Stomach (tissue), 9 donors: ENCODE data around the gene TMEM129. TPM values are rescaled to one million over a fixed set of nuclear protein-coding genes. Genes with fewer than 3 reads are reported as not detected.

Experiments
- DNase-seq, 2 donors: peaks; one replicate each; pipeline versions ENCODE4 v3.0.0 to v3.0.0-alpha.2; 2013 to 2019
- H3K27ac ChIP-seq, 5 donors: fragments of 200-600 bp in 4 of 5; sonication (generic) in 4 of 5; one replicate each; pipeline ENCODE4 v1.5.1; 2013 to 2019; ENCODE audit warnings: mild to moderate bottlenecking in 1 of 5, moderate library complexity in 1 of 5
- H3K27me3 ChIP-seq, 3 donors: fragments of 200-600 bp; sonication (generic); one replicate each; pipeline ENCODE4 v1.5.1; 2017 to 2019; ENCODE audit warnings: mixed run types in 1 of 3
- H3K36me3 ChIP-seq, 4 donors: fragments of 200-600 bp; sonication (generic); 1 replicate in 3 of 4; 2 replicates in 1 of 4; pipeline ENCODE4 v1.5.1; 2016 to 2019
- H3K4me1 ChIP-seq, 4 donors: fragments of 200-600 bp; sonication (generic); one replicate each; pipeline ENCODE4 v1.5.1; 2016 to 2019
- H3K4me3 ChIP-seq, 4 donors: fragments of 200-600 bp; sonication (generic) in 3 of 4; one replicate each; pipeline ENCODE4 v1.5.1; 2016 to 2019; ENCODE audit warnings: mild to moderate bottlenecking in 1 of 4
- H3K9me3 ChIP-seq, 4 donors: fragments of 200-600 bp; sonication (generic); one replicate each; pipeline ENCODE4 v1.5.1; 2016 to 2019
- CTCF ChIP-seq, 7 experiments: fragments of 450-650 bp in 4 of 7; fragments of 200-600 bp in 3 of 7; sonication (generic) in 3 of 7; IDR thresholded peaks; one replicate each; pipeline ENCODE4 v1.5.1; 2016 to 2019; ENCODE audit warnings: antibody characterized with exemption in 7 of 7, control low read depth in 2 of 7, mild to moderate bottlenecking in 1 of 7
- EP300 ChIP-seq: sonication (generic); formaldehyde crosslinking; IDR thresholded peaks from one replicate; pipeline ENCODE4 v1.6.1; 2017; ENCODE audit warnings: antibody characterized with exemption
- POLR2A ChIP-seq, 4 donors: fragments of 450-650 bp; IDR thresholded peaks; one replicate each; pipeline ENCODE4 v1.6.1; 2016; ENCODE audit warnings: antibody characterized with exemption in 4 of 4, control low read depth in 2 of 4, mild to moderate bottlenecking in 1 of 4, moderate library complexity in 1 of 4
- POLR2AphosphoS5 ChIP-seq, 3 donors: sonication (generic); formaldehyde crosslinking; IDR thresholded peaks; one replicate each; pipeline ENCODE4 v1.6.1; 2016; ENCODE audit warnings: antibody characterized with exemption in 3 of 3
- WGBS, 5 donors: extraction: QIAGEN DNeasy Blood & Tissue Kit in 3 of 5; methylation state at CpG; one replicate each; pipeline versions ENCODE4 v1.1.5 to v1.1.7; 2013 to 2018; 5-methylcytosine and 5-hydroxymethylcytosine counted together
- intact Hi-C: fragments of 100-400 bp; cut with DNase I; formaldehyde crosslinking; loops from one replicate; pipeline ENCODE4 v1.15.1; 2023; ENCODE audit warnings: low total_unique reads
- polyA plus RNA-seq, 3 donors: library from polyadenylated mRNA; stranded (reverse); fragments of 200-250 nt; gene quantifications; one replicate each; pipeline ENCODE4 v1.2.3, GENCODE V29; 2013
- total RNA-seq, 5 donors: library from RNA; depleted of rRNA; stranded (reverse); fragments of >200 nt; gene quantifications; one replicate each; pipeline versions ENCODE4 v1.1.0 to v1.2.3, GENCODE V29; 2014 to 2016
- donor health status: healthy with polysubstance abuse.
- donor health status: Bipolar disorder and iron deficiency.
- donor health status: healthy.

TMEM129 gene
- total and polyA plus RNA-seq, 8 donors, result 9.9 to 171 (median 24.8) TPM

- no peak for DNase-seq
- intact Hi-C loops, result no loop called here
- TF ChIP-seq CTCF (IDR thresholded peaks at IDR 0.05) (no peak), POLR2A (IDR thresholded peaks at IDR 0.05) (no peak), POLR2AphosphoS5 (IDR thresholded peaks at IDR 0.05) (no peak)
- Histone ChIP-seq H3K4me3 (no peak overlapping the region), H3K27ac (no peak overlapping the region), H3K4me1 (no peaks in the 10 kb centered on the region), H3K36me3 (peaks cover 24 to 93% (median 73%) of the 10 kb centered on the region in 4 donors), H3K9me3 (peaks cover 6 to 20% (median 15%) of the 10 kb centered on the region in 4 donors), H3K27me3 (no peaks in the 10 kb centered on the region)
- WGBS, 5 donors, result 98 to 100% (median 99%) methylated on average over 4 of the region's 4 CpGs
Measured at GRCh38 chr4:1738410-1738809, 17.3 kb upstream of the TMEM129 start.

DNA sequence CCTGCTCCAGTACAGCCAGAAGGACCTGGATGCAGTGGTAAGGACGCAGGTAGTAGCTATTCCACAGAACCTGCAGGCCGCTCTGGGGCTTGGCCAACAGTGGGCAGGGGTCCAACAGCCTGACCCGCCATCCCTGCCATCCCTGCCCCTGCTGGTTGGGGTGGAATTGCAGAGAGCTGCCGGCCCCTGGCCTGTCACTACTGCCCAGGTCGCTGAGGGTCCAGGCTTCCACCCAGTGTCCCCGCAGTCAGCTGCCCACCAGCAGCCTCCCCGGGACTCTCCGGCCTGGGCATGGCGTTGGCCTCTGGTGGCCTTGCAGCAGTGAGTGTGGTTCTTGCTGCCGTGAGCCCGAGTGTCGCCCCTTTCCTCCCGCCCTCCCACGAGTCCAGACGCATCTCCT, 16.5 kb upstream of the TMEM129 start:
- WGBS, 5 donors, result 96 to 99% (median 98%) methylated on average over 10 to 15 of the region's 15 CpGs
- TF ChIP-seq POLR2AphosphoS5 (IDR thresholded peaks at IDR 0.05) (no peak), POLR2A (IDR thresholded peaks at IDR 0.05) (no peak), EP300 (no peak), CTCF (IDR thresholded peaks at IDR 0.05) (no peak)
- Histone ChIP-seq H3K4me3 (no peak overlapping the region), H3K36me3 (peaks cover 24 to 93% (median 75%) of the 10 kb centered on the region in 4 donors), H3K4me1 (no peaks in the 10 kb centered on the region), H3K27ac (no peak overlapping the region), H3K27me3 (no peaks in the 10 kb centered on the region), H3K9me3 (peaks cover 6 to 20% (median 15%) of the 10 kb centered on the region in 4 donors)
- DNase-seq, result no peak
- intact Hi-C loops, result no loop called here

- Histone ChIP-seq H3K36me3 (peaks cover 24 to 94% (median 77%) of the 10 kb centered on the region in 4 donors), H3K27ac (no peak overlapping the region), H3K9me3 (peaks cover 6 to 20% (median 15%) of the 10 kb centered on the region in 4 donors), H3K4me1 (no peaks in the 10 kb centered on the region), H3K27me3 (no peaks in the 10 kb centered on the region), H3K4me3 (no peak overlapping the region)
- intact Hi-C loops, result no loop called here
- WGBS, 5 donors, result 93 to 97% (median 96%) methylated on average over 13 of the region's 13 CpGs
- no peak for DNase-seq
- no peak for TF ChIP-seq POLR2A (IDR thresholded peaks at IDR 0.05)
Measured at GRCh38 chr4:1736812-1737211, 15.7 kb upstream of the TMEM129 start.

DNA sequence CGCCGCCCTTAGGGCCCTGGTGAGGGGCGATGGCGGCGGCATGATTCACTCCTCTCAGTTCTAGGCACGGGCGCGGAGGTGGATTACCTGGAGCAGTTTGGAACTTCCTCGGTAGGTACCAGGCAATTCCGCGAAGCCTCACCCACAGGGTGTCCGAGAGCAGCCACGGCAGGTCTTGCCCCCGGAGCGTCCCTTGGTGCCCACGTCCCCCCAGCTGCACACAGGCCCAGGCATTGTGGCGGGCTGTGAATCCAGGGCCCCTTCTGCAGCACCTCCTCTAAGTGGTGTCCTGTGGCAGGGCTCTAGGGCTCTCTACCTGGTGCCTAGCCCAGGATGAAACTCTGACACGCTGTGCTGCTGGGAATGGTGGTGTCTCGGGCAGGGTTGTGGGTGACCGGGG, 14.1 kb upstream of the TMEM129 start:
- peaks cover 0 to 11% (median 2%) of the 10 kb centered on the region in 4 donors for H3K4me1 ChIP-seq
- H3K27ac ChIP-seq, result no peak overlapping the region
- intact Hi-C loops, result no loop called here
- no peaks in the 10 kb centered on the region for H3K27me3 ChIP-seq
- peaks cover 26 to 94% (median 72%) of the 10 kb centered on the region in 4 donors for H3K36me3 ChIP-seq
- TF ChIP-seq POLR2AphosphoS5 (IDR thresholded peaks at IDR 0.05) (no peak), EP300 (no peak), POLR2A (IDR thresholded peaks at IDR 0.05) (no peak), CTCF (IDR thresholded peaks at IDR 0.05) (no peak)
- WGBS, 5 donors, result 80 to 94% (median 93%) methylated on average over 16 to 20 of the region's 20 CpGs
- no peak for DNase-seq
- H3K4me3 ChIP-seq, result no peak overlapping the region
- peaks cover 6 to 20% (median 15%) of the 10 kb centered on the region in 4 donors for H3K9me3 ChIP-seq

GRCh38 chr4:1732911-1733310, 11.8 kb upstream of the TMEM129 start:
- no peak for TF ChIP-seq POLR2AphosphoS5 (IDR thresholded peaks at IDR 0.05)
- TF ChIP-seq EP300, result no peak
- no peak for TF ChIP-seq CTCF (IDR thresholded peaks at IDR 0.05)
- TF ChIP-seq POLR2A (IDR thresholded peaks at IDR 0.05), result no peak
- no peak for DNase-seq
- H3K36me3 ChIP-seq, result peaks cover 18 to 87% (median 63%) of the 10 kb centered on the region in 4 donors
- peaks cover 8 to 34% (median 24%) of the 10 kb centered on the region in 4 donors for H3K4me1 ChIP-seq
- H3K27ac ChIP-seq, result no peak overlapping the region
- no peaks in the 10 kb centered on the region for H3K27me3 ChIP-seq
- intact Hi-C loops, result no loop called here
- 94 to 98% (median 97%) methylated on average over 10 of the region's 10 CpGs for WGBS, 5 donors
- peaks cover under 1 to 13% (median 5%) of the 10 kb centered on the region in 4 donors for H3K9me3 ChIP-seq
- H3K4me3 ChIP-seq, result no peak overlapping the region
